ENCODE results near the gene EMILIN3. TPM values are rescaled to one million over a fixed set of nuclear protein-coding genes. Genes with fewer than 3 reads are reported as not detected.

The EMILIN3 gene
- total and polyA plus RNA-seq, 3 experiments from 2014 or later = not detected

DNA sequence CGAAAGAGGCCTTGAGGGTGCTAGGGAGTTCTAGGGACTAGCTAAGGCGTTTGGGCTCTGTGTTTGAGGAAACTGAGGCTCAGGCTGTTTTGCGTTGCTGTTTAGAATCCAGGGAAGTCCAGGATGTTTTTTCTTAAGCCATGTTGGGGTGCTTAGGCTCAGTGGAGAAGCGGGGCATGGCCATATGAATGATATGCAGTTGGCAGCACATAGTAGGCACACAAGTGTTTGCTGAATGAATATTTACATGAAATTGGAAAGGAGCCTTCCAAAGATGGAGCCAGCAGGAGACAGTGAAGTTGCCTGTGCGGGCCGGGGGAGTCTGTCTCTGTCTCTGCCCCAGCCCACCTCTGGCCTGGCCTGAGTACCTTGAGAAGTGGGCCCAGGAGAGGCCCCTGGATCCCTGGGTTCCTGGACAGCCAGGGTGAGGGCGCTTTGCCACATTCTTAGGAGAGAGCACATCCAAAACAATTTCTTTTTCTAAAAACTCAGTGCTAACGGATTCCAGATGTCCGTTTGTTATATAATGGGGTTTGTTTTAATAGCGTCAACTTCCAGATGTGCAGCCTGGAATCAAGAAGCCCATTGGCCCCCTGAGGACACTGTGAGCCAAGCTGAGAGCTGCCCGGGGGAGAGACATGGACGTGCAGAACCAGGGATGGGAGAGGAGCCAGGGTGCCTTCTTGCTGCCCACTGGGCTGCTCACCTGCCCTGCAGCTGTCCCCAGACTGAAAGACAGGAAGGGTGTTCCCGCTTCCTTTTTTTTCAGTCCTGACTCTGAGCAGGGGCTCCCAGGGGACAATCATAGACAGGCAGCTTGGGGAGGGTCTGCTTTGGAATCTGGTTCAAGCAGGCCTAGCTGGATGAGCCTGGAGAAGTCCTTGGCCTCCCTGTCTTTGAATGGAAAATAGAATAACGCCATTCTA, 20.1 kb upstream of the EMILIN3 start:
- CTCF ChIA-PET = no interaction called here
- no peak overlapping the region for H3K4me3 Mint-ChIP-seq

GRCh38 chr20:41382791-41383305, 16.2 kb upstream of the EMILIN3 start:
- Histone ChIP-seq H3K27me3 (ENCODE audit: insufficient read depth, low read length, poor library complexity, severe bottlenecking) (no peaks in the 10 kb centered on the region), H3K4me3 (ENCODE audit: low read length) (no peak overlapping the region), H3K36me3 (ENCODE audit: insufficient read depth, low read length) (no peaks in the 10 kb centered on the region), H3K4me1 (ENCODE audit: insufficient read depth, low read length) (no peaks in the 10 kb centered on the region), H3K27ac (ENCODE audit: low read depth, low read length) (no peak overlapping the region), H3K9me3 (ENCODE audit: low read length) (no peaks in the 10 kb centered on the region)
- POLR2A ChIA-PET = no interaction called here
- Mint-ChIP-seq H3K4me1 (peaks cover 0 to 5% (median 0%) of the 10 kb centered on the region in 3 donors), H3K36me3 (peaks cover 0 to 2% (median 0%) of the 10 kb centered on the region in 3 donors), H3K27me3 (peaks cover 17 to 52% of the 10 kb centered on the region in 2 donors), H3K27ac (no peak overlapping the region), H3K9me3 (no peaks in the 10 kb centered on the region), H3K4me3 (no peak overlapping the region)
- CTCF ChIA-PET = no interaction called here
- DNase-seq = no peak

More for the DNA sequence above, 20.1 kb upstream of the EMILIN3 start:
- Mint-ChIP-seq H3K4me1 (no peaks in the 10 kb centered on the region), H3K36me3 (peaks cover 0 to 2% (median 0%) of the 10 kb centered on the region in 3 donors), H3K27me3 (peaks cover 11 to 30% of the 10 kb centered on the region in 2 donors), H3K9me3 (no peaks in the 10 kb centered on the region), H3K27ac (no peak overlapping the region)
- no peak for DNase-seq
- Histone ChIP-seq H3K9me3 (ENCODE audit: low read length) (no peaks in the 10 kb centered on the region), H3K27ac (ENCODE audit: low read depth, low read length) (no peak overlapping the region), H3K27me3 (ENCODE audit: insufficient read depth, low read length, poor library complexity, severe bottlenecking) (no peaks in the 10 kb centered on the region), H3K36me3 (ENCODE audit: insufficient read depth, low read length) (no peaks in the 10 kb centered on the region), H3K4me3 (ENCODE audit: low read length) (no peak overlapping the region), H3K4me1 (ENCODE audit: insufficient read depth, low read length) (no peaks in the 10 kb centered on the region)
- POLR2A ChIA-PET = interaction anchor here (0.6 kb wide), 1 partner anchor 248 kb away, joined by 4 read pairs; no protein-coding TSS in a partner anchor

DNA sequence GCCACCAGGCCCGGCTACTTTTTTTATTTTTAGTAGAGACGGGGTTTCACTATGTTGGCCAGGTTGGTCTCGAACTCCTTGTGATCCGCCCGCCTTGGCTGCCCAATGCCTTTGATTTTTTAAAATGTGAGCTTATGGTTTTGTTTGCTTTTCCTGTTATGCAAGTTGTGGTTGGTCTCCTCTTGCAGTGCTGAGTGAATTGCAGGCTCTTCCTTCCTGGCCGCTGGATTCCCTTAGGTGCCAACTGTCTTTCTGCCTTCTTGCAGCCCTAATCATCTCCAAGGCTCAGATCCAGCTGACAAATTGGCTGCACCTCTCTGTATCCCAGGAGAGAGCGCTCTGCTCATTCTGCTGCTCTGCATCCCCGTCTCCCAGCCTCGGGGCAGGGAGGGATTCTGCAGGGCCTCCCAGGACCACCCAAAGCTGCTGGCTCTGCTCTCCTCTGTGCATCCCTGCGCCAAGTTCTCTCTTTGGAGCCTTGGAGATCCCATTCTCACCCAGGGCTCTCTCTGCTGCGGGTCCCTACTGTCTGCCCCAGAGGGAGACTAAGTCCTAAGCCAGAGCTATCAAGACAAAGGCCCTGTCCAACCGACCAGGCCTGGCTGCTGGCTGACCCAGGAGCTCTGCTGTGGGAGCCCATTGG, 14.1 kb upstream of the EMILIN3 start:
- ChIA-PET CTCF (interaction anchor here (0.7 kb wide), 1 partner anchor 40 kb away, joined by 3 read pairs; the partner anchor contains the start of gene LPIN3), POLR2A (no interaction called here)
- Mint-ChIP-seq H3K4me1 (peaks cover 0 to 5% (median 0%) of the 10 kb centered on the region in 3 donors), H3K27me3 (peaks cover 23 to 67% of the 10 kb centered on the region in 2 donors), H3K9me3 (no peaks in the 10 kb centered on the region), H3K4me3 (no peak overlapping the region), H3K36me3 (peaks cover 0 to 2% (median 0%) of the 10 kb centered on the region in 3 donors), H3K27ac (no peak overlapping the region)
- DNase-seq = no peak
- H3K27ac ChIP-seq (ENCODE audit: low read depth, low read length) = no peak overlapping the region
- H3K4me3 ChIP-seq (ENCODE audit: low read length) = no peak overlapping the region
- H3K9me3 ChIP-seq (ENCODE audit: low read length) = no peaks in the 10 kb centered on the region
- H3K36me3 ChIP-seq (ENCODE audit: insufficient read depth, low read length) = no peaks in the 10 kb centered on the region
- H3K4me1 ChIP-seq (ENCODE audit: insufficient read depth, low read length) = no peaks in the 10 kb centered on the region
- H3K27me3 ChIP-seq (ENCODE audit: insufficient read depth, low read length, poor library complexity, severe bottlenecking) = no peaks in the 10 kb centered on the region

- no peak overlapping the region for H3K4me3 ChIP-seq (ENCODE audit: low read length)
- peak overlapping the region in 1 of 8 donors; percentile 54 for H3K27ac Mint-ChIP-seq
- no peaks in the 10 kb centered on the region for H3K9me3 ChIP-seq (ENCODE audit: low read length)
- DNase-seq = no peak
- no peaks in the 10 kb centered on the region for H3K27me3 ChIP-seq (ENCODE audit: insufficient read depth, low read length, poor library complexity, severe bottlenecking)
- H3K4me1 Mint-ChIP-seq = peaks cover 0 to 5% (median 0%) of the 10 kb centered on the region in 3 donors
- ChIA-PET POLR2A (no interaction called here), CTCF (no interaction called here)
- no peaks in the 10 kb centered on the region for H3K36me3 ChIP-seq (ENCODE audit: insufficient read depth, low read length)
- no peaks in the 10 kb centered on the region for H3K9me3 Mint-ChIP-seq
- no peak overlapping the region for H3K27ac ChIP-seq (ENCODE audit: low read depth, low read length)
- peaks cover 0 to 2% (median 0%) of the 10 kb centered on the region in 3 donors for H3K36me3 Mint-ChIP-seq
- H3K4me3 Mint-ChIP-seq = no peak overlapping the region
- peaks cover 27 to 68% of the 10 kb centered on the region in 2 donors for H3K27me3 Mint-ChIP-seq
- H3K4me1 ChIP-seq (ENCODE audit: insufficient read depth, low read length) = no peaks in the 10 kb centered on the region
These were observed 12.9 kb upstream of the EMILIN3 start for GRCh38 chr20:41379551-41379950.

DNA sequence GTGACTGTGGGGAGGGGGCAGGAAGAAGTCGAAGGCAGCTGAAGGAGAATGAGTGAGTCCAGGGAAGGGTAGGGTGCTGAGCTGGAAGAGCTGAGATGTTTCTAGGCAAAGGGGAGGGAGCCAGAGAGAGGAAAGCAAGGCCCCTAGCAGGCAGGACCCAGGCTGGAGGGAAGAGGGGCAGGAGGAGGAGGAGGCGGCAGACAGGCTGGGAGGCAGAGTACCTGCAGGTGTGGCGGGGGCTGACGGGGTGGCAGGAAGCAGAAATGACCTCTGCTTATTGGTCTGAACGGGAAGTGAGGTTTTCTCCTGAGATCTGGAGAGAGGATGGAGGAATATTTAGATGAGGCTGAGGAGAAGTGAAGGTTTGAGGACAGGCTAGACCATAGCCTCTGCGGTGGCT, 10.7 kb upstream of the EMILIN3 start:
- no peak for DNase-seq
- peaks cover 0 to 5% (median 0%) of the 10 kb centered on the region in 3 donors for H3K4me1 Mint-ChIP-seq
- H3K27me3 ChIP-seq (ENCODE audit: insufficient read depth, low read length, poor library complexity, severe bottlenecking) = no peaks in the 10 kb centered on the region
- H3K9me3 Mint-ChIP-seq = peaks cover 0 to 5% (median 0%) of the 10 kb centered on the region in 5 donors
- no peak overlapping the region for H3K4me3 ChIP-seq (ENCODE audit: low read length)
- no peak overlapping the region for H3K4me3 Mint-ChIP-seq
- H3K4me1 ChIP-seq (ENCODE audit: insufficient read depth, low read length) = no peaks in the 10 kb centered on the region
- H3K36me3 ChIP-seq (ENCODE audit: insufficient read depth, low read length) = no peaks in the 10 kb centered on the region
- peak overlapping the region in 1 of 8 donors; percentile 91 for H3K27ac Mint-ChIP-seq
- ChIA-PET POLR2A (no interaction called here), CTCF (no interaction called here)
- H3K36me3 Mint-ChIP-seq = no peaks in the 10 kb centered on the region
- peaks cover 32 to 71% of the 10 kb centered on the region in 2 donors for H3K27me3 Mint-ChIP-seq
- no peak overlapping the region for H3K27ac ChIP-seq (ENCODE audit: low read depth, low read length)
- H3K9me3 ChIP-seq (ENCODE audit: low read length) = no peaks in the 10 kb centered on the region

- H3K9me3 Mint-ChIP-seq = peaks cover 0 to 5% (median 1%) of the 10 kb centered on the region in 5 donors
- Histone ChIP-seq H3K27ac (ENCODE audit: low read depth, low read length) (no peak overlapping the region), H3K4me1 (ENCODE audit: insufficient read depth, low read length) (no peaks in the 10 kb centered on the region), H3K9me3 (ENCODE audit: low read length) (no peaks in the 10 kb centered on the region), H3K4me3 (ENCODE audit: low read length) (no peak overlapping the region), H3K27me3 (ENCODE audit: insufficient read depth, low read length, poor library complexity, severe bottlenecking) (no peaks in the 10 kb centered on the region), H3K36me3 (ENCODE audit: insufficient read depth, low read length) (no peaks in the 10 kb centered on the region)
- POLR2A ChIA-PET = no interaction called here
- no peak for DNase-seq
- H3K36me3 Mint-ChIP-seq = peaks cover 0 to under 1% (median 0%) of the 10 kb centered on the region in 3 donors
- CTCF ChIA-PET = no interaction called here
- peaks cover 28 to 71% of the 10 kb centered on the region in 2 donors for H3K27me3 Mint-ChIP-seq
- no peak overlapping the region for H3K27ac Mint-ChIP-seq
- H3K4me1 Mint-ChIP-seq = peaks cover 0 to 5% (median 0%) of the 10 kb centered on the region in 3 donors
- no peak overlapping the region for H3K4me3 Mint-ChIP-seq
These were observed 9.7 kb upstream of the EMILIN3 start for GRCh38 chr20:41376349-41376748.

GRCh38 chr20:41375846-41376245, 9.2 kb upstream of the EMILIN3 start:
- DNase-seq = no peak
- Mint-ChIP-seq H3K36me3 (peaks cover 0 to 6% (median 0%) of the 10 kb centered on the region in 3 donors), H3K4me1 (peaks cover 0 to 5% (median 0%) of the 10 kb centered on the region in 3 donors), H3K27ac (peak overlapping the region in 1 of 8 donors; percentile 92), H3K4me3 (no peak overlapping the region), H3K9me3 (peaks cover 0 to 6% (median 5%) of the 10 kb centered on the region in 5 donors), H3K27me3 (peaks cover 30 to 72% of the 10 kb centered on the region in 2 donors)
- H3K9me3 ChIP-seq (ENCODE audit: low read length) = no peaks in the 10 kb centered on the region
- no peak overlapping the region for H3K27ac ChIP-seq (ENCODE audit: low read depth, low read length)
- no peaks in the 10 kb centered on the region for H3K4me1 ChIP-seq (ENCODE audit: insufficient read depth, low read length)
- ChIA-PET CTCF (no interaction called here), POLR2A (no interaction called here)
- H3K36me3 ChIP-seq (ENCODE audit: insufficient read depth, low read length) = no peaks in the 10 kb centered on the region
- no peak overlapping the region for H3K4me3 ChIP-seq (ENCODE audit: low read length)
- H3K27me3 ChIP-seq (ENCODE audit: insufficient read depth, low read length, poor library complexity, severe bottlenecking) = no peaks in the 10 kb centered on the region

All from CD8-positive, alpha-beta memory T cell (primary cell).